Measurements from ENCODE around the gene RHBDF2.

Gene RHBDF2

GRCh38 chr17:76458580-76459490 lies 42.4 kb downstream of the RHBDF2 start:
- peak overlapping the region; percentile 22 for H3K18ac ChIP-seq (ENCODE audit: low read length)
- no peaks in the 10 kb centered on the region for H3K79me1 ChIP-seq (ENCODE audit: low read depth, low read length)
- no peak overlapping the region for H4K8ac ChIP-seq (ENCODE audit: low read depth, low read length)
- no peak overlapping the region for H3K4me2 ChIP-seq (ENCODE audit: insufficient read depth, low read length, poor library complexity, severe bottlenecking)
- H3K27ac ChIP-seq (replicated peaks; ENCODE audit: low read length) = no peak overlapping the region
- no peaks in the 10 kb centered on the region for H3K36me3 ChIP-seq (replicated peaks in 1 of 2; ENCODE audit: control insufficient read depth in 2 of 2, insufficient read depth in 2 of 2, low read length in 2 of 2)
- no peak overlapping the region for H2BK120ac ChIP-seq (ENCODE audit: low read depth, low read length)
- H3K4me1 ChIP-seq (ENCODE audit: control insufficient read depth in 2 of 2, insufficient read depth in 1 of 2, low read depth in 1 of 2, low read length in 2 of 2) = no peaks in the 10 kb centered on the region
- no peak overlapping the region for H3K14ac ChIP-seq (ENCODE audit: low read length)
- H3K27me3 ChIP-seq (ENCODE audit: control insufficient read depth in 3 of 3, insufficient read depth in 3 of 3, low read depth in 1 of 3, low read length in 3 of 3) = peaks cover 0 to 20% (median 0%) of the 10 kb centered on the region in 3 experiments
- H3K23ac ChIP-seq (ENCODE audit: low read depth, low read length, poor library complexity) = peak overlapping the region; percentile 22
- no CpG with 5 or more reads among the region's 9 CpGs for WGBS, 2 donors (ENCODE audit: extremely low coverage in 2 of 2, insufficient read length in 2 of 2, insufficient replicate concordance in 1 of 2)
- no peak overlapping the region for H2AK5ac ChIP-seq (ENCODE audit: low read depth, low read length)
- no peak for DNase-seq (ENCODE audit: low spot score)
- H3K4me3 ChIP-seq (ENCODE audit: low read length in 2 of 2) = no peak overlapping the region
- no peak overlapping the region for H2BK12ac ChIP-seq (ENCODE audit: low read length)
- peak overlapping the region; percentile 44 for H2AFZ ChIP-seq (ENCODE audit: low read length)
- no peak overlapping the region for H4K91ac ChIP-seq (ENCODE audit: low read depth, low read length, poor library complexity)
- no peak overlapping the region for H2BK5ac ChIP-seq (ENCODE audit: low read length)
- no peak overlapping the region for H3K9ac ChIP-seq (ENCODE audit: low read depth, low read length, poor library complexity)
- no peak overlapping the region for H2BK15ac ChIP-seq (ENCODE audit: low read length)
- H3K4ac ChIP-seq (ENCODE audit: low read length) = no peak overlapping the region
- no peaks in the 10 kb centered on the region for H3K9me3 ChIP-seq (replicated peaks in 1 of 2; ENCODE audit: control insufficient read depth in 2 of 2, insufficient read depth in 1 of 2, low read depth in 1 of 2, low read length in 2 of 2)

GRCh38 chr17:76453431-76453743 lies 47.8 kb downstream of the RHBDF2 start:
- H2AFZ ChIP-seq (ENCODE audit: low read length) = peak overlapping the region; percentile 94
- no peak overlapping the region for H2BK12ac ChIP-seq (ENCODE audit: low read length)
- no peak overlapping the region for H3K14ac ChIP-seq (ENCODE audit: low read length)
- no peak overlapping the region for H3K23ac ChIP-seq (ENCODE audit: low read depth, low read length, poor library complexity)
- H4K91ac ChIP-seq (ENCODE audit: low read depth, low read length, poor library complexity) = no peak overlapping the region
- no peak for DNase-seq (ENCODE audit: low spot score)
- H3K18ac ChIP-seq (ENCODE audit: low read length) = no peak overlapping the region
- no peak overlapping the region for H3K9ac ChIP-seq (ENCODE audit: low read depth, low read length, poor library complexity)
- no peak overlapping the region for H3K27ac ChIP-seq (replicated peaks; ENCODE audit: low read length)
- H3K4me2 ChIP-seq (ENCODE audit: insufficient read depth, low read length, poor library complexity, severe bottlenecking) = no peak overlapping the region
- no CpG with 5 or more reads among the region's 6 CpGs for WGBS, 2 donors (ENCODE audit: extremely low coverage in 2 of 2, insufficient read length in 2 of 2, insufficient replicate concordance in 1 of 2)
- H3K79me1 ChIP-seq (ENCODE audit: low read depth, low read length) = peaks cover 6% of the 10 kb centered on the region
- no peaks in the 10 kb centered on the region for H3K9me3 ChIP-seq (replicated peaks in 1 of 2; ENCODE audit: control insufficient read depth in 2 of 2, insufficient read depth in 1 of 2, low read depth in 1 of 2, low read length in 2 of 2)
- peak overlapping the region in 1 of 2 donors; percentile 91 for H3K4me3 ChIP-seq (ENCODE audit: low read length in 2 of 2)
- H2AK5ac ChIP-seq (ENCODE audit: low read depth, low read length) = no peak overlapping the region
- no peak overlapping the region for H3K4ac ChIP-seq (ENCODE audit: low read length)
- H3K36me3 ChIP-seq (replicated peaks in 1 of 2; ENCODE audit: control insufficient read depth in 2 of 2, insufficient read depth in 2 of 2, low read length in 2 of 2) = no peaks in the 10 kb centered on the region
- no peak overlapping the region for H4K8ac ChIP-seq (ENCODE audit: low read depth, low read length)
- H3K4me1 ChIP-seq (ENCODE audit: control insufficient read depth in 2 of 2, insufficient read depth in 1 of 2, low read depth in 1 of 2, low read length in 2 of 2) = peaks cover 5 to 13% of the 10 kb centered on the region in 2 donors
- H2BK5ac ChIP-seq (ENCODE audit: low read length) = peak overlapping the region; percentile 26
- no peaks in the 10 kb centered on the region for H3K27me3 ChIP-seq (ENCODE audit: control insufficient read depth in 3 of 3, insufficient read depth in 3 of 3, low read depth in 1 of 3, low read length in 3 of 3)
- no peak overlapping the region for H2BK15ac ChIP-seq (ENCODE audit: low read length)
- no peak overlapping the region for H2BK120ac ChIP-seq (ENCODE audit: low read depth, low read length)

- no peak within 1 kb of the TSS for H2BK12ac ChIP-seq (ENCODE audit: low read length)
- H3K27ac ChIP-seq (replicated peaks; ENCODE audit: low read length) = no peak within 1 kb of the TSS
- peak within 1 kb of the TSS; percentile 100 for H3K14ac ChIP-seq (ENCODE audit: low read length)
- DNase-seq (ENCODE audit: low spot score) = peak; percentile 89
- no CpG with 5 or more reads among the region's 101 CpGs for WGBS, 2 donors (ENCODE audit: extremely low coverage in 2 of 2, insufficient read length in 2 of 2, insufficient replicate concordance in 1 of 2)
- no peaks in the 10 kb centered on the region for H3K36me3 ChIP-seq (replicated peaks in 1 of 2; ENCODE audit: control insufficient read depth in 2 of 2, insufficient read depth in 2 of 2, low read length in 2 of 2)
- peak within 1 kb of the TSS; percentile 48 for H3K4ac ChIP-seq (ENCODE audit: low read length)
- H3K9ac ChIP-seq (ENCODE audit: low read depth, low read length, poor library complexity) = peak within 1 kb of the TSS; percentile 99
- peak within 1 kb of the TSS; percentile 91 to 99 for H3K4me3 ChIP-seq (ENCODE audit: low read length in 2 of 2)
- peak within 1 kb of the TSS; percentile 92 for H3K23ac ChIP-seq (ENCODE audit: low read depth, low read length, poor library complexity)
- H2BK120ac ChIP-seq (ENCODE audit: low read depth, low read length) = peak within 1 kb of the TSS; percentile 49
- peak within 1 kb of the TSS; percentile 85 for H3K4me2 ChIP-seq (ENCODE audit: insufficient read depth, low read length, poor library complexity, severe bottlenecking)
- peaks cover 7% of the 10 kb centered on the region for H3K79me1 ChIP-seq (ENCODE audit: low read depth, low read length)
- no peaks in the 10 kb centered on the region for H3K9me3 ChIP-seq (replicated peaks in 1 of 2; ENCODE audit: control insufficient read depth in 2 of 2, insufficient read depth in 1 of 2, low read depth in 1 of 2, low read length in 2 of 2)
- H2AK5ac ChIP-seq (ENCODE audit: low read depth, low read length) = peak within 1 kb of the TSS; percentile 89
- H3K27me3 ChIP-seq (ENCODE audit: control insufficient read depth in 3 of 3, insufficient read depth in 3 of 3, low read depth in 1 of 3, low read length in 3 of 3) = no peaks in the 10 kb centered on the region
- peak within 1 kb of the TSS; percentile 7 for H4K8ac ChIP-seq (ENCODE audit: low read depth, low read length)
- peak within 1 kb of the TSS; percentile 94 for H2AFZ ChIP-seq (ENCODE audit: low read length)
- peak within 1 kb of the TSS; percentile 63 for H2BK15ac ChIP-seq (ENCODE audit: low read length)
- H3K18ac ChIP-seq (ENCODE audit: low read length) = peak within 1 kb of the TSS; percentile 97
- peak within 1 kb of the TSS; percentile 26 for H2BK5ac ChIP-seq (ENCODE audit: low read length)
- H3K4me1 ChIP-seq (ENCODE audit: control insufficient read depth in 2 of 2, insufficient read depth in 1 of 2, low read depth in 1 of 2, low read length in 2 of 2) = peaks cover 5 to 13% of the 10 kb centered on the region in 2 donors
- H4K91ac ChIP-seq (ENCODE audit: low read depth, low read length, poor library complexity) = peak within 1 kb of the TSS; percentile 42
These were observed 48.4 kb downstream of the RHBDF2 start, which contains the start of gene UBE2O for GRCh38 chr17:76452660-76453430. Gene UBE2O, minus strand, starts transcription at chr17:76453152. Its CDS starts 11 bp downstream, at chr17:76453141.
